OCI-LY7 (cell line): ENCODE data around the gene ADSS1.

Source experiments
- CTCF ChIP-seq: fragments of 200-600 bp; sonication (generic); conservative IDR thresholded peaks from 2 replicates; pipeline ENCODE4 v1.5.1; 2014; ENCODE audit warnings: mild to moderate bottlenecking, antibody characterized with exemption, low read length, moderate library complexity, mixed read lengths
- EZH2phosphoT487 ChIP-seq: fragments of 200-600 bp; sonication (generic); IDR thresholded peaks from 2 replicates; pipeline ENCODE4 v1.6.1; 2018; ENCODE audit warnings: low read depth, borderline replicate concordance, mild to moderate bottlenecking, mixed run types, antibody characterized with exemption, low read length, moderate library complexity, mixed read lengths

- no peak for TF ChIP-seq CTCF
- no peak for TF ChIP-seq EZH2phosphoT487
Observed at GRCh38 chr14:104684449-104684821, 39.6 kb upstream of the ADSS1 start.
